ENCODE data around the gene VOPP1.

Gene VOPP1

GRCh38 chr7:55438757-55439525 lies 133.4 kb downstream of the VOPP1 start:
- no peak for TF ChIP-seq CTCF (IDR thresholded peaks at IDR 0.05; ENCODE audit: extremely low read depth, insufficient read depth, missing control alignments)
- in situ Hi-C loops (cut with MboI; ENCODE audit: low pct_unique_long_range_greater_than_20kb, low sequenced_read_pairs, unreplicated experiment) = no loop called here
- no peak for DNase-seq (ENCODE audit: low spot score)

GRCh38 chr7:55438085-55438756 lies 134.1 kb downstream of the VOPP1 start:
- in situ Hi-C loops (cut with MboI; ENCODE audit: low pct_unique_long_range_greater_than_20kb, low sequenced_read_pairs, unreplicated experiment) = no loop called here
- DNase-seq (ENCODE audit: low spot score) = no peak
- TF ChIP-seq CTCF (IDR thresholded peaks at IDR 0.05; ENCODE audit: extremely low read depth, insufficient read depth, missing control alignments) = no peak

GRCh38 chr7:55437375-55437774 lies 134.9 kb downstream of the VOPP1 start:
- no peak for DNase-seq (ENCODE audit: low spot score)
- in situ Hi-C loops (cut with MboI; ENCODE audit: low pct_unique_long_range_greater_than_20kb, low sequenced_read_pairs, unreplicated experiment) = no loop called here
- TF ChIP-seq CTCF (IDR thresholded peaks at IDR 0.05; ENCODE audit: extremely low read depth, insufficient read depth, missing control alignments) = no peak

- in situ Hi-C loops (cut with MboI; ENCODE audit: low pct_unique_long_range_greater_than_20kb, low sequenced_read_pairs, unreplicated experiment) = no loop called here
- TF ChIP-seq CTCF (IDR thresholded peaks at IDR 0.05; ENCODE audit: extremely low read depth, insufficient read depth, missing control alignments) = no peak
- DNase-seq (ENCODE audit: low spot score) = no peak
Observed at GRCh38 chr7:55436457-55436856, 135.8 kb downstream of the VOPP1 start.

- in situ Hi-C loops (cut with MboI; ENCODE audit: low pct_unique_long_range_greater_than_20kb, low sequenced_read_pairs, unreplicated experiment) = no loop called here
- DNase-seq (ENCODE audit: low spot score) = no peak
- TF ChIP-seq CTCF (IDR thresholded peaks at IDR 0.05; ENCODE audit: extremely low read depth, insufficient read depth, missing control alignments) = no peak
Observed at GRCh38 chr7:55435466-55435865, 136.8 kb downstream of the VOPP1 start.

GRCh38 chr7:55432939-55433784 lies 139.1 kb downstream of the VOPP1 start:
- in situ Hi-C loops (cut with MboI; ENCODE audit: low pct_unique_long_range_greater_than_20kb, low sequenced_read_pairs, unreplicated experiment) = no loop called here
- TF ChIP-seq CTCF (IDR thresholded peaks at IDR 0.05; ENCODE audit: extremely low read depth, insufficient read depth, missing control alignments) = peak; percentile 55
- DNase-seq (ENCODE audit: low spot score) = peak; percentile 76
